SK-N-SH (cell line): ENCODE measurements around the gene SEC16B.

Experiments
- CTCF ChIP-seq: fragments of 200-600 bp; sonication (generic); IDR thresholded peaks from 2 replicates; pipeline ENCODE4 v1.6.1; 2017; ENCODE audit warnings: antibody characterized with exemption, mild to moderate bottlenecking, moderate library complexity
- EP300 ChIP-seq, 2 experiments: IDR thresholded peaks; 2 replicates each; pipeline versions ENCODE4 v1.4.0 to v1.6.1; 2012; ENCODE audit warnings: borderline replicate concordance in 1 of 2, low read depth in 1 of 2, low read length in 1 of 2
- EZH2phosphoT487 ChIP-seq: fragments of 200-600 bp; sonication (generic); IDR thresholded peaks from 2 replicates; pipeline ENCODE4 v1.6.1; 2017; ENCODE audit warnings: low read depth, mixed run types, mild to moderate bottlenecking, antibody characterized with exemption, moderate library complexity, borderline replicate concordance
- GATA2 ChIP-seq: sonication (generic); formaldehyde crosslinking; IDR thresholded peaks from 2 replicates; pipeline ENCODE4 v1.5.0; 2020; ENCODE audit warnings: mild to moderate bottlenecking, missing genetic modification reagents
- REST ChIP-seq: IDR thresholded peaks from 2 replicates; pipeline ENCODE4 v1.6.1; 2012; ENCODE audit warnings: mild to moderate bottlenecking, low read depth, low read length, moderate library complexity
- RXRA ChIP-seq: IDR thresholded peaks from 2 replicates; pipeline ENCODE4 v1.4.0; 2012; ENCODE audit warnings: low read depth, mild to moderate bottlenecking, borderline replicate concordance
- TAF1 ChIP-seq: IDR thresholded peaks from 2 replicates; pipeline ENCODE4 v1.6.1; 2012; ENCODE audit warnings: low read depth, mild to moderate bottlenecking, low read length, moderate library complexity, borderline replicate concordance
- TEAD4 ChIP-seq: IDR thresholded peaks from 2 replicates; pipeline ENCODE4 v1.4.0; 2012; ENCODE audit warnings: mild to moderate bottlenecking, borderline replicate concordance; ENCODE audit not compliant: insufficient read depth
- USF1 ChIP-seq: IDR thresholded peaks from 2 replicates; pipeline ENCODE4 v1.4.0; 2012; ENCODE audit warnings: low read depth, borderline replicate concordance

- TF ChIP-seq CTCF = no peak
- TF ChIP-seq GATA2 (CRISPR knock-in tag) = no peak
- no peak for TF ChIP-seq EP300 (IDR thresholded peaks at IDR 0.05; ENCODE audit: borderline replicate concordance in 1 of 2, low read depth in 1 of 2, low read length in 1 of 2)
- TF ChIP-seq EZH2phosphoT487 = no peak
- no peak for TF ChIP-seq TAF1
- no peak for TF ChIP-seq REST
- no peak for TF ChIP-seq USF1
- TF ChIP-seq TEAD4 = no peak
- TF ChIP-seq RXRA = no peak
Measured at GRCh38 chr1:177925006-177925405, 44.9 kb downstream of the SEC16B start.
